Measurements from ENCODE around the gene HACE1.

Gene HACE1

DNA sequence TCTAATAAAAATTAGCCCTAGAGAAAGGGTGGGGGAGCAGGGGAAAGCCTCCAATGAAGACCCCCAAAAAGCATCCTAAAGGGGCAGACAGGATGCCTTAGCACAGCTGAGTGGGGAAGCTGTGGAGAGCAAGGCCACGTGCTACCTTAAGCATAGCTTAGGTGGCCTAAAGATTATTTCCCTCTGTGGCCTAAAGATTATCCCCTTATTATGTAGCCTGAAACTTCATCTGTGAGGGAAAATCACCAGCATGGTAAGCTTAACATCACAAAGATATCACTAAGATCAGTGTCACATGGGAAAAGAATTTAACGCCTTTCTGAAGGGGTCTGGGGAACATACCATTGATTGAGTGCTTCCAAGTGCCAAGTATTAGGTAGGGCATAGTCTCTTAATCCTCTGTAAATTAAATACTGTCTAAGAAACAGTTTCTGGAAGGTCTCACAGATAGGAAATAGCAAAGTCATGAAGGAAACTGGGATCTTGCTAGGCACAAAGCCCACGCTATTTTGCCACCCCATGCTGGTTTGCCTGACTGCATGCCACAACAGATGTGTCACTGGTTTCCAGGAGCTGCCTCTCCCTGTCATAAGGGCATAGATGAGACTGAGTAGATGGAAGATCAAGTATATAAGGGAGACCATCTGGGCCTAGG is 170.0 kb downstream of the HACE1 start:
- Histone ChIP-seq H3K27me3 (ENCODE audit: control insufficient read depth, insufficient read depth, low read length) (no peaks in the 10 kb centered on the region), H3K4me3 (ENCODE audit: low read length) (no peak overlapping the region), H3K9ac (ENCODE audit: low read length) (no peak overlapping the region), H3K4me1 (ENCODE audit: control insufficient read depth, insufficient read depth, low read length) (no peaks in the 10 kb centered on the region), H3K27ac (ENCODE audit: low read depth, low read length) (no peak overlapping the region), H3K36me3 (ENCODE audit: control insufficient read depth, insufficient read depth, low read length) (no peaks in the 10 kb centered on the region)

DNA sequence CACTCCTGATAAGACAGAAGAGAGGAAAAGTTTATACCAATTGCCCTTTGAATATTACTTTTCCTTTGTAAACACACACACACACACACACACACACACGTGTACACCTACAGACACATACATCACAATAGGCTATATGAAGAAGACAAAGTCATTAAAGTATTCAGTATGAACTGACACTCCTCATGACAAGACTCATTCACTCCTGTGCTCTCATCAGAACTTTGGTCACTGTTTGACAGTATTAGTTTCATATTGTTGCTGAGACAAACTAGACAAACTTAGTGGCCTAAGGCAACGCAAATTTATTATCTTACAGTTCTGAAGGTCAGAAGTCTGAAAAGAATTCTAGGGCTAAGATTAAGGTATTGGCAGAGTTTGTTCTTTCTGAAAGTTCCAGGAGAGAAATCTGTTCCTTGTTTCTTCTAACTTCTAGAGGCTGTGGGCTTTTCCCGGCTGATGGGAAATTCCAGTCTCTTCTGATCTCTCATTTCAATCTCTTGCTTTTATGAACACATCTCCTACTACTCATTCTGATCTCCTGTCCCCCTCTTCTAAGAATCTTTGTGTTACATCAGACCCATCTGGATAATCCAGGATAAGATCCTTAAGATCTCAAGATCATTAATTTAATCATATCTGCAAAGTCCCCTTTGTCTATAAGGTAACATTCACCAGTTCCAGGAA is 171.3 kb downstream of the HACE1 start:
- no peak overlapping the region for H3K4me3 ChIP-seq (ENCODE audit: low read length)
- H3K27me3 ChIP-seq (ENCODE audit: control insufficient read depth, insufficient read depth, low read length), result no peaks in the 10 kb centered on the region
- no peak overlapping the region for H3K9ac ChIP-seq (ENCODE audit: low read length)
- H3K36me3 ChIP-seq (ENCODE audit: control insufficient read depth, insufficient read depth, low read length), result no peaks in the 10 kb centered on the region
- H3K27ac ChIP-seq (ENCODE audit: low read depth, low read length), result no peak overlapping the region
- H3K4me1 ChIP-seq (ENCODE audit: control insufficient read depth, insufficient read depth, low read length), result no peaks in the 10 kb centered on the region

DNA sequence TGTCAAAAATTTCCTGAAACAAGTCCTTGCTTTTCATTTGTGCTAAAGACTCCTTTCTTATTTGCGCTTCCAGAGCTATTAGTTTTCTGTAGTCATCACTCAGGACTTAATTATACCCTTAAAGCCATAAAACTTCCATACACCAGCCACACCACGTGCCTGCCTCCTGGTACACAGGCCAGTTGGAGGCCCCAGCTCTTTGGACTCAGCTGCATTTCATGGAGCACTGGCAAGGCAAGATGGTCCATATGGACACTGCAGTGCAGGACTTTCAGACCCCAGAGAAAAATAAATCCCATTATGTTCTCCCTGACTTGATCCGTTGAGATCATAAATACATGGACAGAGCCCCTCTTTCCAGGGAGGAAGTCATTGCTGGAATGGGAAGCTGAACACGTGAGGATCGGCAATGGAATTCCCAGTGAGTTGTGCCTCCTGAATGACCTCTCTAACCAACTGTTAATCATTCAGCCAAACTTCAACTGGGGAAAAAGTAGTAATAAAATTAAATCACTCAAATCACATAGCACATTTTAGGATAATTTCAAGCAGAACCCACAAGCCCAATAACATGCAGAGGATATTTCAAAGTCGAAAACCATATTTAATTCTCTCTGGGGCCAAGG is 173.1 kb downstream of the HACE1 start:
- H3K4me1 ChIP-seq (ENCODE audit: control insufficient read depth, insufficient read depth, low read length), result no peaks in the 10 kb centered on the region
- H3K27me3 ChIP-seq (ENCODE audit: control insufficient read depth, insufficient read depth, low read length), result no peaks in the 10 kb centered on the region
- H3K9ac ChIP-seq (ENCODE audit: low read length), result no peak overlapping the region
- H3K27ac ChIP-seq (ENCODE audit: low read depth, low read length), result no peak overlapping the region
- no peak overlapping the region for H3K4me3 ChIP-seq (ENCODE audit: low read length)
- H3K36me3 ChIP-seq (ENCODE audit: control insufficient read depth, insufficient read depth, low read length), result no peaks in the 10 kb centered on the region

DNA sequence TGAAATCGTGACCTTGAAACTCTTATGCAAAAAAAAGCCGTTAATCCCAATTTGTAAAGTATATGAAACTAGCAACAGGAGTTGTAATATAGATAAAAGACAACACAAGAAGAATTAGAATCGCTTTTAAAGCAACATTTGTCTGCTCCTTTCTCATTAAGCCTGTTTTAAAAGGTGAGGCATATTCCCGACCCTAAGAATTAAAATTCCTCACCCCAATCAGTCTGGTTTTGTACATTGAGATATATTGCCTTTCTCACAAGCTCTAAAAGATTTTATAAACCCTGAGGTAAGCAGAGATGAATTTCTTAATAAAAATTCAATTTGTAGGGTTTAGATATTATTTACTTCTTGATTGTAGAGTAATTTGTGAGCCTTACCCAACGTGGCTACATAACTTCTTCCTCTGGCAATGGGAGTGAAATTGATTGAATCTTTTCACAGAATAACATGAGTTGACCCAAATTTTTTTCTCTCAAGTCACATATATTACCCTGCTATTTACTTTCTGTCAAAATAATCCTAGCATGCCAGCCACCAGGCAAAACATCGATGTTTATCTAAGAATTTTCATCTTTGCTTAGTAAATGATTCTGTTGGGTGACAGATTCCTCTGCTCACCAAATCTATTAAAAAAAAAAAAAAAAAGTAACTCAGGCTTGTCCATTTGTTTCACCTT is 173.7 kb downstream of the HACE1 start:
- no peaks in the 10 kb centered on the region for H3K4me1 ChIP-seq (ENCODE audit: control insufficient read depth, insufficient read depth, low read length)
- no peaks in the 10 kb centered on the region for H3K36me3 ChIP-seq (ENCODE audit: control insufficient read depth, insufficient read depth, low read length)
- H3K27ac ChIP-seq (ENCODE audit: low read depth, low read length), result no peak overlapping the region
- no peak overlapping the region for H3K9ac ChIP-seq (ENCODE audit: low read length)
- no peak overlapping the region for H3K4me3 ChIP-seq (ENCODE audit: low read length)
- H3K27me3 ChIP-seq (ENCODE audit: control insufficient read depth, insufficient read depth, low read length), result no peaks in the 10 kb centered on the region

DNA sequence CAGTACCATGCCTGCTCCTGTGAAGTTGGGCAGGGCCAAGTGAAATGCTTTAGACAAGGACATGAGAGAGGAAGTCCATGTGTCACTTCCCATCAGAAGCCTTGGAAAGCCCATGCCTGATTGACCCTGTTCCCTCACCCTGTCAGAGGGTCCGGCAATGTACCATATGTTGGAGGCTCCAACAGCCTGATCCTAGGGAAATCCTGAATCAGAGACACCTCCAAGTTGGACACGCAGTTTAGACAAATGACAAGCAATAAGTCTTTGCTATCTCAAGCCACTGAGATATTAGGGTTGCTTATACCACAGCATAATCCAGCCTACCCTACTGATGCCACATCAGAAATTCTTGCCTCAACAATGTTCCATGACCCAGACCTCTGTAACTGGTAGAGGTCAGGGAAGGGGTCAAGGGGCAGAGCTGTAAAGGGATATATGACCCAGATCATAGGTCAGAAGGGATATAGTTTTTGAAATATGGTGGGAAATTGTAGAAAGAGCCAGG is 174.8 kb downstream of the HACE1 start:
- Histone ChIP-seq H3K36me3 (ENCODE audit: control insufficient read depth, insufficient read depth, low read length) (no peaks in the 10 kb centered on the region), H3K27me3 (ENCODE audit: control insufficient read depth, insufficient read depth, low read length) (no peaks in the 10 kb centered on the region), H3K4me3 (ENCODE audit: low read length) (no peak overlapping the region), H3K9ac (ENCODE audit: low read length) (no peak overlapping the region), H3K4me1 (ENCODE audit: control insufficient read depth, insufficient read depth, low read length) (no peaks in the 10 kb centered on the region), H3K27ac (ENCODE audit: low read depth, low read length) (no peak overlapping the region)

DNA sequence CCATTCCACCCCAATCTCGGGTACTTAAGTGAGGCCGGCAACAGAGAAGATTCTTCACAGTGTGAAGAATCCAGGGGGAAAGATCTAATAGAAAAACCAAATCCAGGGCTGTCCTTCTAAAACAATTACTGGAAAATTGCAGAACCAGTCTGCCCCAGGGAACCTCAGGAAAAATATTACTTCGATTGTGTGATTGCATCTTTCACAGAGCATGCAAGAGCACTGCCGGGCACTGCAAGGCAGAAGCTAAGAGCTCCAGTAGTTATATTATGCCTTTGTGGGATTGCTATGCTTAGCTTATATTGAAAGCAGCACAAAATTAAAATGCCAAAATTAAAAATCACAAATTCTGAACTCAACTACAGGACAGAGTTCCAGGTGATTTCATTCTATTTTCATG is 175.9 kb downstream of the HACE1 start:
- Histone ChIP-seq H3K4me1 (ENCODE audit: control insufficient read depth, insufficient read depth, low read length) (no peaks in the 10 kb centered on the region), H3K27me3 (ENCODE audit: control insufficient read depth, insufficient read depth, low read length) (no peaks in the 10 kb centered on the region), H3K36me3 (ENCODE audit: control insufficient read depth, insufficient read depth, low read length) (no peaks in the 10 kb centered on the region), H3K4me3 (ENCODE audit: low read length) (no peak overlapping the region), H3K27ac (ENCODE audit: low read depth, low read length) (no peak overlapping the region), H3K9ac (ENCODE audit: low read length) (no peak overlapping the region)

DNA sequence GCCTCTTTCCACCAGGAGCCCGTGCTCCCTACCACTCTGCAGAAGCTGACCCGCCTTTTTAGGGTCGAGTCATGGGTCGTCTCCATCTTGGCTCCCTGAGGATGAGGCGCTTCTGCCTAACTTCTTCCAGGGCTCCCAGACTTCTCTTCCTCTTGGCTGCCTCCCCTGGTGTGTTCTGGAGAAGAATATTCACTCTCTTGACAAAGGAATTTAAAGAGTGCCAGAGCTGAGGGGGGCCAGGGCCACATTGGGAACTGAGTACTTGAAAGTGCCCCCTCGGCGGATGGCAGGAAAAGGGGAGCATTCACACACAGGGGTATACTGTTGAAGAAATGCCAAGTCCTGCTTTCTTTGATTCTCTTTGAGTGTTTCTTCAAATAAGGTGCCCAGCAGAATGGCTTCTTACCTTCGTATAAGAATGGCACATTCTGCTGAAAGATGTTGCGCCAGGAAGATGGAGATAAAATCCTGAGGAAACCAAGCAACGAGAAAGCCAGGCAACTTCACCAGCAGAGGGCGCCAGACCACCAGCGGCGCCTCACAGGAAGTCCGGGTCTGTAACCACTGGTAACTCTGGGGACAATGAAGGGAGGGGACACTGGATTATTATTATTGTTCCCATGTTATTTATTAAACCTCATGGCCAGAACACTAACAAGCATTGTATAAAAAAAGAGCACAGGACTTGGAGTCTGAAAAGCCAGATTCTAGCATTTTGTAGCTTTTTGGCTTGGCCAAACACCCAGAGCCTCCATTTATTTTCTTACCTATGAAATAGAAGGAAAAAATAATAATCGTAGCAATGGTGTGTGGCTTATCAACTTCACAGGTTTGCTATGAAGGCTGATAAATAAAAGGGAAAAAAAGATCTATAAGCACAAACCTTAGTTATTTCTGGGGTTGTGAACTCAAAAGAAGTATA is 176.7 kb downstream of the HACE1 start:
- H3K4me1 ChIP-seq (ENCODE audit: control insufficient read depth, insufficient read depth, low read length), result no peaks in the 10 kb centered on the region
- H3K36me3 ChIP-seq (ENCODE audit: control insufficient read depth, insufficient read depth, low read length), result no peaks in the 10 kb centered on the region
- no peak overlapping the region for H3K9ac ChIP-seq (ENCODE audit: low read length)
- H3K27ac ChIP-seq (ENCODE audit: low read depth, low read length), result no peak overlapping the region
- no peak overlapping the region for H3K4me3 ChIP-seq (ENCODE audit: low read length)
- no peaks in the 10 kb centered on the region for H3K27me3 ChIP-seq (ENCODE audit: control insufficient read depth, insufficient read depth, low read length)

DNA sequence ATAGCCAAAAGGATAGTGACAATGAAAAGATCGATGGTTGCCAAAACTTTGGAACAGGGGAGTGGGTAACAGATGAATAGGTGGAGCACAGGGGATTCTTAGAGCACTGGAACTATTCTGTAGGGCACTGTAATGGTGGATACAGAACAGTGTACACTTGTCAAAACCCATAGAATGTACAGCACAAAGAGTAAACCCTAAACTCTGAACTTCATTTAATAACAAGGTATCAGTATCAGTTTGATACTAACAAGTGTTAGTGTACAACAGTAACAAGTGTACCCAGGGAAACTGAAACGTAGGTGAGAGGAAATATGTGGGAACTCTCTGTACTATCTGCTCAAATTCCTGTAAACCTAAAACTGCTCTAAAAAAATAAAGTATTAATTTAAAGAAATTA is 179.2 kb downstream of the HACE1 start:
- H3K27me3 ChIP-seq (ENCODE audit: control insufficient read depth, insufficient read depth, low read length), result no peaks in the 10 kb centered on the region
- no peaks in the 10 kb centered on the region for H3K4me1 ChIP-seq (ENCODE audit: control insufficient read depth, insufficient read depth, low read length)
- no peak overlapping the region for H3K9ac ChIP-seq (ENCODE audit: low read length)
- H3K36me3 ChIP-seq (ENCODE audit: control insufficient read depth, insufficient read depth, low read length), result no peaks in the 10 kb centered on the region
- H3K27ac ChIP-seq (ENCODE audit: low read depth, low read length), result no peak overlapping the region
- no peak overlapping the region for H3K4me3 ChIP-seq (ENCODE audit: low read length)

DNA sequence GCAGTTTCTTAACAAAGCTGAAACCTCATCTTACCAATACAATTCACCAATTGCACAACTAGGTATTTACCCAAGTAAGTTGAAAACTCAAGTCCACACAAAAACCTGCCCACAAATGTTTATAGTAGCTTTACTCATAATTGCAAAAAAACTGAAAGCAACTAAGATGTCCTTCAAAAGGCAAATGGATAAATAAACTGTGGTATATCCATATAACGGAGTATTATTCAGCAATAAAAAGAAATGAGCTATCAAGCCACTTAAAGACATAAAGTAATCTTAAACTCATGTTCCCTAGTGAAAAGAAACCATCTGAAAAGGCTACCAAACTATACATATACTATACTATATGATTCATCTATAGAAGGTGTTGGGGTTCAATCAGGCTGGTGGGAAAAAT is 179.7 kb downstream of the HACE1 start:
- Histone ChIP-seq H3K9ac (ENCODE audit: low read length) (no peak overlapping the region), H3K36me3 (ENCODE audit: control insufficient read depth, insufficient read depth, low read length) (no peaks in the 10 kb centered on the region), H3K4me1 (ENCODE audit: control insufficient read depth, insufficient read depth, low read length) (no peaks in the 10 kb centered on the region), H3K27ac (ENCODE audit: low read depth, low read length) (no peak overlapping the region), H3K27me3 (ENCODE audit: control insufficient read depth, insufficient read depth, low read length) (no peaks in the 10 kb centered on the region), H3K4me3 (ENCODE audit: low read length) (no peak overlapping the region)

All from rectal smooth muscle tissue (tissue), 1 donor.